ENCODE results near the gene NRIP3. TPM values are rescaled to one million over a fixed set of nuclear protein-coding genes. Genes with fewer than 3 reads are reported as not detected.
"Not testable (repeated sequence)": the region's sequence is repeated elsewhere in the genome, so short reads cannot be mapped to it uniquely, and the experiment has no call there.

NRIP3 gene
- total and polyA plus RNA-seq, 2 of the 13 experiments (the other 11 are each of a cell fraction or from before 2014, with no cell fraction given): 0.04 to 0.07 TPM

- TF ChIP-seq MBD4 (IDR thresholded peaks at IDR 0.05; ENCODE audit: borderline replicate concordance, low read length): no peak
Measured at GRCh38 chr11:8987446-8987845, 16.4 kb downstream of the NRIP3 start (continued).

GRCh38 chr11:8986772-8987171, 17.0 kb downstream of the NRIP3 start:
- H4K20me1 ChIP-seq (ENCODE audit: insufficient read depth, low read length); POLR2A ChIA-PET; BruUV-seq (replicated peaks); H3K4me3 ChIP-seq (replicated peaks in 1 of 3; ENCODE audit: insufficient read depth in 1 of 3, low read depth in 2 of 3, low read length in 3 of 3); DNase-seq (ENCODE audit: low spot score); H3K36me3 ChIP-seq (replicated peaks in 1 of 2; ENCODE audit: control insufficient read depth in 1 of 2, insufficient read depth in 2 of 2, low read length in 2 of 2); ATAC-seq; H3K27ac ChIP-seq (ENCODE audit: extremely low read length, insufficient read depth, low read length); H3K4me2 ChIP-seq (ENCODE audit: low read depth, low read length); FAIRE-seq; intact Hi-C loops (cut with micrococcal nuclease; ENCODE audit: unreplicated experiment); H2AFZ ChIP-seq (ENCODE audit: low read length); H3K9ac ChIP-seq (ENCODE audit: insufficient read depth, low read depth, low read length); H3K9me3 ChIP-seq (ENCODE audit: low read length); H3K79me2 ChIP-seq (ENCODE audit: insufficient read depth, low read length); in situ Hi-C loops (cut with HindIII; ENCODE audit: extremely low pct_ligation_motif_present, low pct_unique_long_range_greater_than_20kb); CTCF ChIA-PET (ENCODE audit: low intra/inter-chr PET ratio, low total read pairs): not testable (repeated sequence)
- peaks cover 23% of the 10 kb centered on the region for H3K4me1 ChIP-seq (ENCODE audit: insufficient read depth, low read length)
- H3K27me3 ChIP-seq (ENCODE audit: control insufficient read depth in 1 of 2, insufficient read depth in 2 of 2, low read length in 2 of 2): peaks cover 0 to 17% of the 10 kb centered on the region in 2 experiments; a peak in 1 of 5 replicates
- TF ChIP-seq ZNF121 (CRISPR knock-in tag; IDR thresholded peaks at IDR 0.05): peak; percentile 77
- peak; percentile 88 for TF ChIP-seq ZNF770 (CRISPR knock-in tag; IDR thresholded peaks at IDR 0.05)
- TF ChIP-seq GFI1 (CRISPR knock-in tag; IDR thresholded peaks at IDR 0.05; ENCODE audit: borderline replicate concordance): 0 out of 2 replicates have a peak, but pooled peaks have one; percentile 18
- WGBS (ENCODE audit: low lambda C conversion rate): 69% methylated on average over 6 of the region's 6 CpGs

- FAIRE-seq (no peak), DNase-seq (ENCODE audit: low spot score) (peak; percentile 33), ATAC-seq (peak; percentile 78)
- Histone ChIP-seq H3K9me3 (ENCODE audit: low read length) (no peaks in the 10 kb centered on the region), H3K27ac (ENCODE audit: extremely low read length, insufficient read depth, low read length) (no peak overlapping the region), H2AFZ (ENCODE audit: low read length) (no peak overlapping the region), H4K20me1 (ENCODE audit: insufficient read depth, low read length) (no peaks in the 10 kb centered on the region), H3K9ac (ENCODE audit: insufficient read depth, low read depth, low read length) (no peak overlapping the region), H3K4me3 (replicated peaks in 1 of 3; ENCODE audit: insufficient read depth in 1 of 3, low read depth in 2 of 3, low read length in 3 of 3) (no peak overlapping the region), H3K4me2 (ENCODE audit: low read depth, low read length) (peak overlapping the region; percentile 59; the same call in 1 of the 2 replicates), H3K79me2 (ENCODE audit: insufficient read depth, low read length) (no peaks in the 10 kb centered on the region), H3K4me1 (ENCODE audit: insufficient read depth, low read length) (peaks cover 30% of the 10 kb centered on the region), H3K27me3 (ENCODE audit: control insufficient read depth in 1 of 2, insufficient read depth in 2 of 2, low read length in 2 of 2) (peaks cover 0 to 17% of the 10 kb centered on the region in 2 experiments; a peak in 1 of 5 replicates), H3K36me3 (replicated peaks in 1 of 2; ENCODE audit: control insufficient read depth in 1 of 2, insufficient read depth in 2 of 2, low read length in 2 of 2) (no peaks in the 10 kb centered on the region)
- intact Hi-C loops (cut with micrococcal nuclease; ENCODE audit: unreplicated experiment) (no loop called here), in situ Hi-C loops (cut with HindIII; ENCODE audit: extremely low pct_ligation_motif_present, low pct_unique_long_range_greater_than_20kb) (no loop called here)
- 40% methylated on average over 5 of the region's 5 CpGs for WGBS (ENCODE audit: low lambda C conversion rate)
- CTCF ChIA-PET (ENCODE audit: low intra/inter-chr PET ratio, low total read pairs): no interaction called here
- POLR2A ChIA-PET: no interaction called here
- no TSS peak for BruUV-seq (replicated peaks)
- no peak for TF ChIP-seq RFX5 (IDR thresholded peaks at IDR 0.05; ENCODE audit: low read depth, low read length)
- no peak for TF ChIP-seq ATF7 (IDR thresholded peaks at IDR 0.05)
- TF ChIP-seq ATF7 (CRISPR knock-in tag; IDR thresholded peaks at IDR 0.05): no peak
- no peak for TF ChIP-seq TIGD3 (CRISPR knock-in tag; IDR thresholded peaks at IDR 0.05; ENCODE audit: borderline replicate concordance)
- TF ChIP-seq DDIT3 (CRISPR knock-in tag; IDR thresholded peaks at IDR 0.05): no peak
- TF ChIP-seq ATF4 (CRISPR knock-in tag; IDR thresholded peaks at IDR 0.05): no peak
- TF ChIP-seq PHF5A (CRISPR knock-in tag; IDR thresholded peaks at IDR 0.05; ENCODE audit: low read depth, unreplicated experiment): no peak
- no peak for TF ChIP-seq PCBP1 (IDR thresholded peaks at IDR 0.05; ENCODE audit: borderline replicate concordance, low read depth, low read length)
Measured at GRCh38 chr11:8985462-8985861, 18.3 kb downstream of the NRIP3 start.
